Activated CD4-positive, alpha-beta T cell treated with anti-CD3 and anti-CD28 coated beads, Interleukin-2, amount 10 ng/mL, durations not matched to agents 24 days and 14 days (primary cell): ENCODE measurements around the gene POLA1. TPM values are rescaled to one million over a fixed set of nuclear protein-coding genes. Genes with fewer than 3 reads are reported as not detected.
"Not testable (repeated sequence)": the region's sequence is repeated elsewhere in the genome, so short reads cannot be mapped to it uniquely, and the experiment has no call there.

Source experiments
- DNase-seq: peaks from one replicate; pipeline ENCODE4 v3.0.0; 2022
- H3K27ac Mint-ChIP-seq: one replicate; pipeline ENCODE4 v1.8.0; 2022; ENCODE audit warnings: mild to moderate bottlenecking, mixed read lengths
- H3K27me3 Mint-ChIP-seq: one replicate; pipeline ENCODE4 v1.8.0; 2022; ENCODE audit warnings: mixed read lengths
- H3K36me3 Mint-ChIP-seq: one replicate; pipeline ENCODE4 v1.8.0; 2022; ENCODE audit warnings: low read depth, mild to moderate bottlenecking, mixed read lengths
- H3K4me1 Mint-ChIP-seq: one replicate; pipeline ENCODE4 v1.8.0; 2021; ENCODE audit warnings: mixed read lengths
- H3K4me3 Mint-ChIP-seq: one replicate; pipeline ENCODE4 v1.8.0; 2022; ENCODE audit warnings: mild to moderate bottlenecking, moderate library complexity, mixed read lengths
- H3K9me3 Mint-ChIP-seq: one replicate; pipeline ENCODE4 v1.8.0; 2021; ENCODE audit warnings: mixed read lengths
- intact Hi-C: fragments of 100-400 bp; cut with micrococcal nuclease; formaldehyde crosslinking; loops from one replicate; pipeline ENCODE4 v1.15.1; 2023
- total RNA-seq: library from RNA; stranded (reverse); gene quantifications from 2 replicates; pipeline ENCODE4 v1.2.3, GENCODE V29; 2022

POLA1 gene
- total RNA-seq, 1 donor from 2014 or later: 42.6 TPM

DNA sequence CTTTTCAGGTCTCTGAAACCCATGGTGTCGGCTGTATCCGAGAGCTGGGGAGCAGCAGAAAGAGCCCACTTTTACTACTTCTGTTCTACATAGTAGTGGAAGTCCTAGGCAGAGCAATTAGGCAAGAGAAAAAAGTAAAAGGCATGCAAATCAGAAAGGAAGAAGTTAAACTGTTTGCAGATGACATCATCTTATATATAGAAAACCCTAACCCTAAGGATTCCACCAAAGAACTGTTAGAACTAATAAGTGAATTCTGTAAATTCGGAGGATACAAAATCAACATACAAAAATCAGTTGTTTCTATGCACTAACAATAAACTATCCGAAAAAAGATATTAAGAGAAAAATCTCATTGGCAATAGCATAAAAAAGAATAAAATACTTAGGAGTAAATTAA is 95.3 kb downstream of the POLA1 start:
- DNase-seq: no peak
- peaks cover 20% of the 10 kb centered on the region for H3K36me3 Mint-ChIP-seq
- no peak overlapping the region for H3K27ac Mint-ChIP-seq
- no peaks in the 10 kb centered on the region for H3K4me1 Mint-ChIP-seq
- no peaks in the 10 kb centered on the region for H3K27me3 Mint-ChIP-seq
- intact Hi-C loops: no loop called here
- no peaks in the 10 kb centered on the region for H3K9me3 Mint-ChIP-seq
- H3K4me3 Mint-ChIP-seq: no peak overlapping the region

DNA sequence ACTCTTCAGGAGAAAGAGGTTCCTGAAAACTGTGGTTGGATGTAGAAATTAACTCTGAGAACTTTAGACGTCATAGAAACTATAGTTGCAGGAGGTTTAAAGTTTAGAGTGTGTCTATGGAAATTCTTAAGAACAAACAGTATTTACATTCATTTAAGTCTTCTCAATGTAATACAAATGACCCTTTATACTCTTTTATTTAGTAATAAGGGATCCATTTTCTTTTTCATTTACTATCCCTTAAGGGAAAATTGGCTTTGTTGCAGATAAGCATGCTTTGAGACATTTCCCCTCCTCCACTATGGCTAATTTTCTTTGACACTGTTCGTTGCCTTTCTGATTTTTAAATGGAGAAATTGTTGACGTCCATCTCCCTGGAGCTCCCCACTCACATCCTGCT is 96.4 kb downstream of the POLA1 start:
- H3K27me3 Mint-ChIP-seq: no peaks in the 10 kb centered on the region
- H3K27ac Mint-ChIP-seq: no peak overlapping the region
- no peak for DNase-seq
- H3K4me1 Mint-ChIP-seq: no peaks in the 10 kb centered on the region
- intact Hi-C loops: no loop called here
- no peak overlapping the region for H3K4me3 Mint-ChIP-seq
- H3K36me3 Mint-ChIP-seq: peaks cover 22% of the 10 kb centered on the region
- no peaks in the 10 kb centered on the region for H3K9me3 Mint-ChIP-seq

DNA sequence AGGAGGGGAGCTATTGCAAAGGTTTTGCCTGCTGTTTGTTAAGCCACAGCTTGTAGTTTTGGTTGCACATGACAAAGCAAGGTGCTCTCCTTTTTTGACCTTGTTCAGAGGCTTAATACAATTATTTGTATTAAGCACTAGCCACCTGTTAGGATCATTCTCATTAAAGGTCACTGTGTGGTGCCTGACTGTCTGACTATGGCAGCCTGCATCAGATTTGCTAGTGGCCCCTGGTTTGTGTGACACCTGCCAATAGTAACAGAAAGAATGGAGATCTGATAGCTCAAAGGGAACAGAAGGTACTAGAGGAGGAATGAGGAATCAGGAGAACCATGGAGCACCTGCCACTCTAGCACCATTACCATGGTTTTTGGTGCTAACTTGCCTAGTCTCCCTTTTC is 102.5 kb downstream of the POLA1 start:
- H3K27me3 Mint-ChIP-seq: no peaks in the 10 kb centered on the region
- no peak for DNase-seq
- peaks cover 25% of the 10 kb centered on the region for H3K36me3 Mint-ChIP-seq
- no peak overlapping the region for H3K4me3 Mint-ChIP-seq
- H3K27ac Mint-ChIP-seq: no peak overlapping the region
- H3K4me1 Mint-ChIP-seq: no peaks in the 10 kb centered on the region
- no peaks in the 10 kb centered on the region for H3K9me3 Mint-ChIP-seq
- intact Hi-C loops: no loop called here

DNA sequence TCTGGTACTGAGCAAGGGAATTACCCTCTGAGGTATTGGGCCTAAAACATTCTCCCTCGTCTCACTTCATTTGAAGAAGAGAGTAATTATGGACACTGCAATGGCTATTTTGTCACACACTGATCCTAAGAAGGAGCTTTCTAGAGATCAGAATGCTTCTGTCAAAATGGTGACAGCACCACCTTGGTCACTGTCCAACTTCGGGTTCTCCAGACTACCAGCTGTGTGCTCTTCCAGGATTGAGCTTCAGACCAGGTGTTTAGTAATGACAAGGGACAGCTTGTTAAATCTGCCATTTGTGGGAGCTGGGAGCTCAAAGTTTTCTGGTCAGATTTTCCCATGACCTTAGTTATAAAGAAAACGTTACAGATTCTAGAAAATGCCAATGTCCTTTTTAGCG is 105.4 kb downstream of the POLA1 start:
- Mint-ChIP-seq H3K27me3 (no peaks in the 10 kb centered on the region), H3K9me3 (no peaks in the 10 kb centered on the region), H3K27ac (no peak overlapping the region), H3K4me3 (no peak overlapping the region), H3K36me3 (peaks cover 22% of the 10 kb centered on the region), H3K4me1 (no peaks in the 10 kb centered on the region)
- DNase-seq: no peak
- intact Hi-C loops: no loop called here

DNA sequence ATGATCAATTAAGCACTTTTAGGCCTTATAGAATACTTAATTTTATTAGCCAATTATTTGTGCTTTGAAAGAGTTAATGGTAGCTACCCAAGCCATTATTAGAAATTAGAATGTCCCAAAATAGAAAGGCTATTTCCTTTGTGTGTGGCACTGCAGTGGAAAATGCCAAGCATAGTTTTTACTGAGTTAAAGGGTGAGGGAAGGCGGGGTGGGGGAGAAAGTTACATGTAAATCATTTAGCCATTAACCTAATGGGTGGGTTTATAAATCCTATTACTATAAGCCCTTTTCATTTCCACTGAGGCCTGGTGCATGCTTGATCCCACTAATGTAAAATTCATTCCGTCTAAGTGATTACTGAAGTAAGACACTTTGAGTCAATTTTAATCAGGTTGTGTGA is 105.8 kb downstream of the POLA1 start:
- no peak for DNase-seq
- H3K9me3 Mint-ChIP-seq: no peaks in the 10 kb centered on the region
- no peak overlapping the region for H3K27ac Mint-ChIP-seq
- no peaks in the 10 kb centered on the region for H3K27me3 Mint-ChIP-seq
- no peaks in the 10 kb centered on the region for H3K4me1 Mint-ChIP-seq
- H3K36me3 Mint-ChIP-seq: peaks cover 20% of the 10 kb centered on the region
- no peak overlapping the region for H3K4me3 Mint-ChIP-seq
- intact Hi-C loops: no loop called here

DNA sequence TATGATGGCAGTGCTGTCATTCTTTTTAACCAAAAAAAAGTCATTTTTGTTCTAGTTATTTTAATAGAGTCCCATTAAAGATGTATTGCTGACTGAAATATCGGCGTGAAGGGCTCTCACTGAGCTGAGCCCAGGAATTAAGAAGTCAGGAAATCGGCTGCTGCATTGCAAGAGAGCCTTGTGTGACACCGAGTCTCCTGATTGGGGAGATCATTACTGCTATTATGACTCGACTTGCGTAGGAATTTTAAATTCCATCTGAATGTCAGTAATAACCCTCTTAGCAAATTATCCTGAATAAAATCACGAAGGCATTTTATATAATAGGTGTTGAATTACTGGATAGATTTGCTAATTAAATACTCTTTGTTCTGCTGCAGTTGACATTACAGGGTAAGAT is 111.5 kb downstream of the POLA1 start:
- no peaks in the 10 kb centered on the region for H3K27me3 Mint-ChIP-seq
- H3K9me3 Mint-ChIP-seq: no peaks in the 10 kb centered on the region
- H3K36me3 Mint-ChIP-seq: peaks cover 11% of the 10 kb centered on the region
- no peak overlapping the region for H3K4me3 Mint-ChIP-seq
- H3K4me1 Mint-ChIP-seq: peaks cover 7% of the 10 kb centered on the region
- intact Hi-C loops: no loop called here
- no peak overlapping the region for H3K27ac Mint-ChIP-seq
- no peak for DNase-seq

DNA sequence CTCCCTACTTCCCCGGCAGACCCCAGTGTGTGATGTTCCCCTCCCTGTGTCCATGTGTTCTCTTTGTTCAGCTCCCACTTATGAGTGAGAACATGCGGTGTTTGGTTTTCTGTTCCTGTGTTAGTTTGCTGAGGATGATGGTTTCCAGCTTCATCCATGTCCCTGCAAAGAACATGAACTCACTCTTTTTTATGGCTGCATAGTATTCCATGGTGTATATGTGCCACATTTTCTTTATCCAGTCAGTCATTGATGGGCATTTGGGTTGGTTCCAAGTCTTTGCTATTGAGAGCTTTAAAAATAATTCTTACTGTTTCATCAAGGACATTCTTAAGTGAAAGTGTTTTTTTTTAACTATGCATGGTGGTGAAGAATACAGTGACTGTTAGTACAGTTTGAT is 126.1 kb downstream of the POLA1 start:
- H3K9me3 Mint-ChIP-seq, H3K4me3 Mint-ChIP-seq, H3K27me3 Mint-ChIP-seq, intact Hi-C loops, DNase-seq, H3K27ac Mint-ChIP-seq, H3K4me1 Mint-ChIP-seq: not testable (repeated sequence)
- H3K36me3 Mint-ChIP-seq: peaks cover 19% of the 10 kb centered on the region

DNA sequence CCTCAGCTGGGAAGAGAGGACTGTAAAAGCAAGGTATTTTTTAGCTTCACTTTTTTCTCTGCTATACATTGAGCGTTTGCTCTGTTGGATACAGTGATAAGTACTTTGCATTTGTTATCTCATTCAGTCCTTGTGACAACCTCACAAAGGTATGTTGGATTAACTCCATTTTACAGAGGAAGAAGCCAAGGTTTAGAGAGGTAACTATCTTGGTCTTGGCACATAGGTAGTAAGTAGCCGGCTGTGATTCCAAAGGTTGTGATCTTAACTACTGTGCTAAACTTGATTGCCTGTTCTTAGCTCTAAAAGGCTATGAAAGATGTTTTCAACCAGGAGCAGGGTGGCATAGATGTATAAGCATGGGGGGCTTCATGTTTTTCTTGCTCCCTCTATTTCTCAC is 134.4 kb downstream of the POLA1 start:
- H3K27me3 Mint-ChIP-seq: no peaks in the 10 kb centered on the region
- no peak overlapping the region for H3K27ac Mint-ChIP-seq
- no peaks in the 10 kb centered on the region for H3K9me3 Mint-ChIP-seq
- intact Hi-C loops: no loop called here
- no peak for DNase-seq
- H3K4me1 Mint-ChIP-seq: no peaks in the 10 kb centered on the region
- peaks cover 36% of the 10 kb centered on the region for H3K36me3 Mint-ChIP-seq
- H3K4me3 Mint-ChIP-seq: no peak overlapping the region

DNA sequence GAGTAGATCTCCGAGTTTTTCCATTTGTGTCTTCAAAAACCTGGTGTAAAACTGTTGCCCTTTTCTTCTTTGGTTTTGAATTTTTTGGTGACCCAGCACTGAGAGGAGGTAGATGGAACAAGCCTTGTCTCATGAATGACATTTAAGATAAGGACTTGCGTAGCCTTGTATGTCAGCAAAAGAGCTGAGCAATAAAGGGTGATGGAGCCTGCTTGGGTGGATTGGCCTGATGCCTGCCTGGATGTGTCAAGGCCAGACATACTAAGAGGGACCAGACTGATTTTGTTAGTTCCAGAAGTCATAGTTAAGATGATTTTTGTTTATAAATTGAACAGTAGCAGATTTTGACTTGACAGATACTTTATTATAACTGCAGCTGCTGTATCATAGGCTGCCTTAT is 134.9 kb downstream of the POLA1 start:
- Mint-ChIP-seq H3K36me3 (peaks cover 36% of the 10 kb centered on the region), H3K27ac (no peak overlapping the region), H3K4me1 (no peaks in the 10 kb centered on the region), H3K9me3 (no peaks in the 10 kb centered on the region), H3K4me3 (no peak overlapping the region), H3K27me3 (no peaks in the 10 kb centered on the region)
- intact Hi-C loops: no loop called here
- no peak for DNase-seq

DNA sequence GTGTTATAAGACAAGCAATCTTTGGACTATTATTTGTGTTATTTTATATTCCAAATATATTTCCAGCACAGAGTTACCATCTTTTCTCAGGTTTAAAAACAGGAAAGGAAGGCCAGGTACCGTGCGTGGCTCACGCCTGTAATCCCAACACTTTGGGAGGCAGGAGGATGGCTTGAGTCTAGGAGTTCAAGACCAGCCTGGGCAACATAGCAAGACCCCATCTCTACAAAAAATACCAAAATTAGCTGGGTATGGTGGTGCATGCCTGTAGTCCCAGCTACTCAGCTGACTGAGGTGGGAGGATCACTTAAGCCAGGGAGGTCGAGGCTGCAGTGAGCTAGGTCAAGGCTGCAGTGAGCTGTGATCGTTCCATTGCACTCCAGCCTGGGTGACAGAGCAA is 140.0 kb downstream of the POLA1 start:
- H3K4me1 Mint-ChIP-seq: no peaks in the 10 kb centered on the region
- H3K27me3 Mint-ChIP-seq: no peaks in the 10 kb centered on the region
- H3K4me3 Mint-ChIP-seq: no peak overlapping the region
- peaks cover 9% of the 10 kb centered on the region for H3K36me3 Mint-ChIP-seq
- intact Hi-C loops: no loop called here
- H3K9me3 Mint-ChIP-seq: no peaks in the 10 kb centered on the region
- H3K27ac Mint-ChIP-seq: no peak overlapping the region
- DNase-seq: no peak

DNA sequence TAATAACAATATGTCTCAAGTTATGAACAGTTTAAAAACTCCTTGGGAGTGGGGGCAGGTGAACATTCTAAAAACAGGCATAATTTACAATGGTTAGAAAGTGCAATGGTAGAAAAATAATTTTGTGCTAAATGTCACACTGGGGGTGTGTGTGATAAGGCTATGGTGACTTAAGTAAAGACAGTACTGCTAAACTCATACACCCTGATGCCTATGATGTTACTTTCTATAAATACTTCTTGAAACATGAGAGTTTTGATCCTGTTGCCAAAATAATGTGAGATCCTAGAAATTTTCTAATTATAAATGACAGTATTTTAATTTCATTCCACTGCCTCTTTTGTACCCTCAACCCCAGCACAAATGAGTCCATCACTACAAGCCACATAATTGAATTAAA is 144.2 kb downstream of the POLA1 start:
- Mint-ChIP-seq H3K4me1 (no peaks in the 10 kb centered on the region), H3K9me3 (no peaks in the 10 kb centered on the region), H3K36me3 (no peaks in the 10 kb centered on the region), H3K4me3 (no peak overlapping the region), H3K27me3 (no peaks in the 10 kb centered on the region), H3K27ac (no peak overlapping the region)
- intact Hi-C loops: loop anchor here (2.0 to 5.0 kb wide), 2 partner anchors 174 to 307 kb away; no protein-coding TSS in a partner anchor
- no peak for DNase-seq

DNA sequence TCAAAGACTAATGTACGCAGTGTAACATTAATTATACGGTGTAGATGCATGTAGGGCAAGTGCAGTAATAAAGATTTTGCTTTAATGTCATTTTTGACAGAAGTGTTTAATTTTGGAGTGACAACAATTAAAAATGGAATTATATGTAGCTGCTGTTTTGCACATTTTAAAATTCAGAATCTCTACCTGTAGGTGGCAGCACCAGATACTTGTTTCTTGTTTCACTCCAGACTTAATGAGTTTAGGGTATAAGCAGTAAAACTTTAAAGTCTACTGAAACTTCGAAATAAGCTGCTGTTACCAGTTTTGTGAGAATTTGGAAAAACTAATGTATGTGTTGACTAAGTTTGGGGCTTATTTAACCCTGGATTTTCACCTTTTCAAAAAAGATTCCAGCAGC is 144.9 kb downstream of the POLA1 start:
- Mint-ChIP-seq H3K36me3 (peaks cover 4% of the 10 kb centered on the region), H3K27ac (no peak overlapping the region), H3K4me1 (no peaks in the 10 kb centered on the region), H3K4me3 (no peak overlapping the region), H3K27me3 (no peaks in the 10 kb centered on the region), H3K9me3 (no peaks in the 10 kb centered on the region)
- intact Hi-C loops: loop anchor here (2.0 to 5.0 kb wide), 2 partner anchors 174 to 306 kb away; no protein-coding TSS in a partner anchor
- DNase-seq: peak; percentile 65

DNA sequence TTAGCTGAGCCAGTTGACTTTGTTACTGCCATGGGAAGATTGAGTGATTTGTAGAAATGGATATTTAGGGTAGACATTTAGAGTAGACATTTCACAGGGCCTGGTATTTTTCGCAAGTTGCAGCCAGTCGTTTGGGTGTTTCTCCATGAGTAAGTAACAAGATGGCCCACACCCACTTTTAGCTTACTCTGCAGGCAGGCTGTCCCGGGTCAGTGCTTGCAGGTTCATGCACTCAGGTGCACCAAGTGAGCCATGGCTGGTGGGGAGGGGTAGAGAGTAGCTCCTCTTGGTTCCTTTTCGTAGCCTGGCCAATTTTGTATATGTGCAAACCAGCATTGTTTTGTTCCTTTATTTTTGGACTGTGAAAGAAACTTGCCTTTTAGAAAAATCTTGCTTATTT is 145.6 kb downstream of the POLA1 start:
- H3K4me1 Mint-ChIP-seq: no peaks in the 10 kb centered on the region
- intact Hi-C loops: loop anchor here (2.0 to 5.0 kb wide), 2 partner anchors 173 to 305 kb away; no protein-coding TSS in a partner anchor
- DNase-seq: no peak
- peaks cover 4% of the 10 kb centered on the region for H3K36me3 Mint-ChIP-seq
- no peaks in the 10 kb centered on the region for H3K27me3 Mint-ChIP-seq
- no peak overlapping the region for H3K27ac Mint-ChIP-seq
- no peak overlapping the region for H3K4me3 Mint-ChIP-seq
- H3K9me3 Mint-ChIP-seq: no peaks in the 10 kb centered on the region

DNA sequence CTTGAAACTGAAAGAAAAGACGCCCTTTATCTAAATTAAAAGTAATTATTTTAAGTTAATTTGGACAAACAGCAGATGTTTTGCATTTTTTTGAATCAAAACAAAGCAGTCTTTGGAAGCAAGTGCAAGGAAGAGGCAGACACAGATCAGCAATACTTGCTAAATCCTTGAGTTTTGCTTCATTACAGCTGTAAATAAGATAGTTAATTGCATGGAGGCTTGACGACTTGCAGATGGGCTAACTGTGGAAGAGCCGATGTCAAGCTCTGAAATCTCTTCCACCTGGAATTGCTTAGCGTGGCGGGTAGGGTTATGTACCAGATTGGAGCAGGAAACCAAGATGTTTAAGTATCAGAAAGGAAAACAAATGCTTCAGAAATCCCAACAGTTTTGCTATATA is 148.8 kb downstream of the POLA1 start:
- peaks cover 10% of the 10 kb centered on the region for H3K36me3 Mint-ChIP-seq
- DNase-seq: no peak
- H3K4me1 Mint-ChIP-seq: no peaks in the 10 kb centered on the region
- no peak overlapping the region for H3K4me3 Mint-ChIP-seq
- H3K9me3 Mint-ChIP-seq: no peaks in the 10 kb centered on the region
- intact Hi-C loops: no loop called here
- no peaks in the 10 kb centered on the region for H3K27me3 Mint-ChIP-seq
- no peak overlapping the region for H3K27ac Mint-ChIP-seq

DNA sequence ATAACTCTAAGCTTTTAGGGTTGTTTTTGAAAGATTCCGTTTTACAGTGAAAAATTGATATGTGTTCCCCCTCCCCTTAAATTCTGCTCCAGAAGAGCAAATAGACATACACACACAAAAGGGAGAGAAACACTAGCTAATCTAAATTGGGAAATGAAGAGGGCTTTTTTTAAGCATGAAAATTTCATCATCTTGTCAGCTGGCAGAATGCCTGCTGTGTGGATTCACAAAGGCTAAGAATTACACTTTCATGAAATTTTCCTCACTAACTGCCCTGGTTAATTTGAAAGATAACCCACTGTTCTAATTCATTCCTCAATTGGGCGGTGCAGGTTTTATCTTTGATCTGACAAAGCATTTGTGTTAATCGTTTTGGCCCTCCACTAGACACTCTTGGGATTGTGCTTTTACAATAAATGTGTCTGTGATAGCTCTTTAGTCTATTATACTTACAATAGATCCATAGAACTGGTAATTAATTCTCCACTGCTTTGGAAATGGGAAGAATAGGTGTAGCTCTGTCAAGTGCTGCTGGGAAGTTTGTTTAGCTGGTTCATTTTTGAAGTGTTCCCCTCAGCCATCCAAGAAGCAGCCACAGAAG is 152.9 kb downstream of the POLA1 start:
- Mint-ChIP-seq H3K4me1 (no peaks in the 10 kb centered on the region), H3K27ac (no peak overlapping the region), H3K36me3 (peaks cover 15% of the 10 kb centered on the region), H3K27me3 (no peaks in the 10 kb centered on the region), H3K4me3 (no peak overlapping the region), H3K9me3 (no peaks in the 10 kb centered on the region)
- intact Hi-C loops: no loop called here
- no peak for DNase-seq
